Endothelial cell of umbilical vein (primary cell): ENCODE measurements around the gene GRID2. TPM values are rescaled to one million over a fixed set of nuclear protein-coding genes. Genes with fewer than 3 reads are reported as not detected.

ENCODE experiments used
- BruUV-seq: library from RNA; stranded (reverse); fragments of 400-500 nt; replicated peaks from 2 replicates; lab custom pipeline; 2021; lab: Mats Ljungman, UMichigan
- CTCF ChIA-PET: fragments of 300-600, 350-600 bp; sonication (Branson Sonifier 250); formaldehyde crosslinking; loops from one replicate; lab custom pipeline; 2021; ENCODE audit warnings: antibody characterized with exemption, inconsistent platforms; lab: Charles Lee
- POLR2A ChIA-PET: fragments of 300-600, 350-600 bp; sonication (Branson Sonifier 250); formaldehyde crosslinking; loops from one replicate; lab custom pipeline; 2021; ENCODE audit warnings: antibody characterized with exemption, inconsistent platforms; lab: Charles Lee
- DNase-seq: peaks from one replicate; pipeline ENCODE4 v3.0.0-alpha.2; 2011; ENCODE audit warnings: low read depth, low spot score
- FAIRE-seq: peaks from 2 replicates; lab custom pipeline; 2011; peaks lifted over from hg19 to GRCh38; lab: Jason Lieb, UNC
- H2AFZ ChIP-seq: 2 replicates; pipeline ENCODE4 v1.6.0; 2012; ENCODE audit warnings: low read depth, low read length, control low read depth, inconsistent platforms
- H3K27ac ChIP-seq: 2 replicates; pipeline ENCODE4 v1.5.1; 2011; ENCODE audit warnings: low read depth, mild to moderate bottlenecking, control low read depth, low read length, moderate library complexity; ENCODE audit not compliant: insufficient read depth
- H3K27me3 ChIP-seq, 2 experiments: 2 replicates each; pipeline versions ENCODE4 v1.6.0 to v1.6.1; 2011; ENCODE audit warnings: low read length in 2 of 2, mixed read lengths in 1 of 2; ENCODE audit not compliant: control insufficient read depth in 2 of 2, insufficient read depth in 2 of 2
- H3K36me3 ChIP-seq, 2 experiments: 2 replicates in 1 of 2; 3 replicates in 1 of 2; pipeline ENCODE4 v1.5.1; 2011; ENCODE audit warnings: low read length in 2 of 2, mild to moderate bottlenecking in 1 of 2, moderate library complexity in 1 of 2; ENCODE audit not compliant: control insufficient read depth in 2 of 2, insufficient read depth in 2 of 2; ENCODE audit errors: extremely low read depth in 1 of 2
- H3K4me1 ChIP-seq: 3 replicates; pipeline ENCODE4 v1.5.1; 2011; ENCODE audit warnings: mild to moderate bottlenecking, low read length; ENCODE audit not compliant: control insufficient read depth, insufficient read depth; ENCODE audit errors: extremely low read depth
- H3K4me2 ChIP-seq: 2 replicates; pipeline ENCODE4 v1.6.1; 2011; ENCODE audit warnings: low read length, control low read depth, mixed read lengths; ENCODE audit not compliant: insufficient read depth
- H3K4me3 ChIP-seq, 3 experiments: fragments of 200-600 bp in 1 of 3; sonication (generic), shearing (Covaris generic) in 1 of 3; replicated peaks in 1 of 3; 2 replicates each; pipeline ENCODE4 v1.5.1; 2011 to 2016; ENCODE audit warnings: control low read depth in 3 of 3, low read length in 3 of 3, mild to moderate bottlenecking in 2 of 3, inconsistent platforms in 1 of 3, low read depth in 1 of 3, moderate library complexity in 1 of 3; ENCODE audit not compliant: insufficient read depth in 1 of 3
- H3K79me2 ChIP-seq: 2 replicates; pipeline ENCODE4 v1.6.0; 2012; ENCODE audit warnings: low read length, inconsistent platforms; ENCODE audit not compliant: control insufficient read depth, insufficient read depth
- H3K9ac ChIP-seq: replicated peaks from 2 replicates; pipeline ENCODE3; 2011; ENCODE audit warnings: low read length, control low read depth; ENCODE audit not compliant: insufficient read depth; ENCODE audit errors: extremely low read depth
- H3K9me1 ChIP-seq: replicated peaks from 3 replicates; pipeline ENCODE4 v1.6.0; 2011; ENCODE audit warnings: mild to moderate bottlenecking, low read length; ENCODE audit not compliant: control insufficient read depth, insufficient read depth; ENCODE audit errors: extremely low read depth
- H3K9me3 ChIP-seq: replicated peaks from 2 replicates; pipeline ENCODE4 v1.5.1; 2012; ENCODE audit warnings: low read length, inconsistent platforms; ENCODE audit not compliant: control insufficient read depth, insufficient read depth
- H4K20me1 ChIP-seq: replicated peaks from 2 replicates; pipeline ENCODE3; 2011; ENCODE audit warnings: mild to moderate bottlenecking, low read length; ENCODE audit not compliant: control insufficient read depth, insufficient read depth; ENCODE audit errors: extremely low read depth
- EZH2 ChIP-seq: IDR thresholded peaks from 2 replicates; pipeline ENCODE4 v1.6.1; 2012; ENCODE audit warnings: borderline replicate concordance, low read depth, mild to moderate bottlenecking, moderate library complexity, low read length, inconsistent platforms; ENCODE audit not compliant: severe bottlenecking
- FOS ChIP-seq: IDR thresholded peaks from 2 replicates; pipeline ENCODE4 v1.6.1; 2011; ENCODE audit warnings: mild to moderate bottlenecking, low read length, moderate library complexity, borderline replicate concordance; ENCODE audit not compliant: insufficient read depth
- GATA2 ChIP-seq: IDR thresholded peaks from 2 replicates; pipeline ENCODE4 v1.7.0; 2011; ENCODE audit warnings: low read depth, mild to moderate bottlenecking, moderate library complexity, mixed read lengths, low read length; ENCODE audit not compliant: insufficient read length, insufficient read depth
- JUN ChIP-seq: IDR thresholded peaks from 2 replicates; pipeline ENCODE4 v1.6.1; 2011; ENCODE audit warnings: borderline replicate concordance, low read depth; ENCODE audit not compliant: insufficient read length, insufficient read depth
- MYC ChIP-seq: IDR thresholded peaks from one replicate; pipeline ENCODE4 v1.6.1; 2011; ENCODE audit warnings: mild to moderate bottlenecking, low read depth, low read length
- POLR2A ChIP-seq: IDR thresholded peaks from 2 replicates; pipeline ENCODE4 v1.6.1; 2012; ENCODE audit warnings: low read depth, mild to moderate bottlenecking, control low read depth, low read length
- POLR2AphosphoS5 ChIP-seq: IDR thresholded peaks from 2 replicates; pipeline ENCODE4 v1.6.1; 2012; ENCODE audit warnings: low read depth, mild to moderate bottlenecking, control low read depth, low read length, moderate library complexity; ENCODE audit not compliant: insufficient read depth
- dilution Hi-C: fragments of 300-500 bp; cut with MboI; formaldehyde crosslinking; loops from one replicate; pipeline ENCODE4 v1.15.0; 2019; ENCODE audit warnings: low sequenced_read_pairs; ENCODE audit not compliant: extremely low pct_ligation_motif_present
- intact Hi-C: fragments of 100-400 bp; cut with micrococcal nuclease; formaldehyde crosslinking; loops from one replicate; pipeline ENCODE4 v1.10.0; 2022
- polyA plus RNA-seq, 4 experiments: library from polyadenylated mRNA; depleted of rRNA in 3 of 4; stranded (reverse) in 3 of 4; unstranded in 1 of 4; fragments of >200 nt; gene quantifications; 2 replicates each; pipeline versions ENCODE4 v1.2.1 to v1.2.3, GENCODE V29; 2011 to 2012; ENCODE audit warnings: missing spikeins in 1 of 4
- total RNA-seq: library from RNA; stranded (reverse); gene quantifications from 2 replicates; pipeline ENCODE4 v1.2.3, GENCODE V29; 2021
- TF ChIP-seq, protein P1 (sequence below), 2 donors: IDR thresholded peaks; 1 replicate in 1 of 2; 2 replicates in 1 of 2; pipeline ENCODE4 v1.5.1; 2011; ENCODE audit warnings: low read length in 2 of 2, mild to moderate bottlenecking in 2 of 2, moderate library complexity in 2 of 2, control low read depth in 1 of 2, inconsistent platforms in 1 of 2, low read depth in 1 of 2; ENCODE audit not compliant: insufficient read depth in 1 of 2; ENCODE audit errors: extremely low read depth in 1 of 2
- TF ChIP-seq, protein P2 (sequence below): IDR thresholded peaks from 2 replicates; pipeline ENCODE4 v1.6.1; 2011; ENCODE audit not compliant: insufficient read depth, insufficient read length

Gene GRID2
- total and polyA plus RNA-seq, 2 donors (not counting 3 experiments of a cell fraction or from before 2014, with no cell fraction given): not detected

DNA sequence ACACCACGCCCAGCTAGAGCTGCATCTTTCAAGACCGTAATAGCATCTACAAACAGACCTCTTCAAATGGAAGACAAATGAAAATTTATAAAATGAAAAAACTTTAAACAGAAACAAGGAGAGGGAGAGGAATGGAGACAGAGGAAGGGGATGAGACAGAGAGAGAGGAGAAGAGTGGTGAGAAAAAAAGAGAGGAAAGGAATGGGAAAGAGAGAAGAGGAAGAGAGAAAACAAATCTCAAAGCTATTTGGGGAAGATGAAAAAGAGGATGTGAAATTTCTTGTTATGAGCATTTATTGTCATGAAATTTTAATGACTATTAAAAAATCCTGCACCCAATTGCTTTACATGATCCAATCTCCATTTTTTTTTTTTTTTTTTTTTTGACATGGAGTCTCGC lies 726.9 kb downstream of the GRID2 start:
- no peak overlapping the region for H2AFZ ChIP-seq
- TF ChIP-seq FOS (no peak), POLR2A (no peak), JUN (no peak), EZH2 (no peak), POLR2AphosphoS5 (no peak), MYC (no peak), GATA2 (no peak)
- TF ChIP-seq, protein P1, sequence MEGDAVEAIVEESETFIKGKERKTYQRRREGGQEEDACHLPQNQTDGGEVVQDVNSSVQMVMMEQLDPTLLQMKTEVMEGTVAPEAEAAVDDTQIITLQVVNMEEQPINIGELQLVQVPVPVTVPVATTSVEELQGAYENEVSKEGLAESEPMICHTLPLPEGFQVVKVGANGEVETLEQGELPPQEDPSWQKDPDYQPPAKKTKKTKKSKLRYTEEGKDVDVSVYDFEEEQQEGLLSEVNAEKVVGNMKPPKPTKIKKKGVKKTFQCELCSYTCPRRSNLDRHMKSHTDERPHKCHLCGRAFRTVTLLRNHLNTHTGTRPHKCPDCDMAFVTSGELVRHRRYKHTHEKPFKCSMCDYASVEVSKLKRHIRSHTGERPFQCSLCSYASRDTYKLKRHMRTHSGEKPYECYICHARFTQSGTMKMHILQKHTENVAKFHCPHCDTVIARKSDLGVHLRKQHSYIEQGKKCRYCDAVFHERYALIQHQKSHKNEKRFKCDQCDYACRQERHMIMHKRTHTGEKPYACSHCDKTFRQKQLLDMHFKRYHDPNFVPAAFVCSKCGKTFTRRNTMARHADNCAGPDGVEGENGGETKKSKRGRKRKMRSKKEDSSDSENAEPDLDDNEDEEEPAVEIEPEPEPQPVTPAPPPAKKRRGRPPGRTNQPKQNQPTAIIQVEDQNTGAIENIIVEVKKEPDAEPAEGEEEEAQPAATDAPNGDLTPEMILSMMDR (IDR thresholded peaks at IDR 0.05; ENCODE audit: extremely low read depth in 1 of 2, insufficient read depth in 1 of 2, low read depth in 1 of 2, low read length in 2 of 2): no peak
- TF ChIP-seq, protein P2, sequence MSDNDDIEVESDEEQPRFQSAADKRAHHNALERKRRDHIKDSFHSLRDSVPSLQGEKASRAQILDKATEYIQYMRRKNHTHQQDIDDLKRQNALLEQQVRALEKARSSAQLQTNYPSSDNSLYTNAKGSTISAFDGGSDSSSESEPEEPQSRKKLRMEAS: no peak
- intact Hi-C loops: no loop called here
- no peaks in the 10 kb centered on the region for H3K79me2 ChIP-seq
- no peak for DNase-seq
- no peak for FAIRE-seq
- no peaks in the 10 kb centered on the region for H3K9me3 ChIP-seq
- no peaks in the 10 kb centered on the region for H3K27me3 ChIP-seq
- CTCF ChIA-PET: interaction anchor here (1.2 kb wide), 1 partner anchor 20 kb away, joined by 3 read pairs; no protein-coding TSS in a partner anchor
- POLR2A ChIA-PET: no interaction called here
- no peaks in the 10 kb centered on the region for H3K36me3 ChIP-seq
- H3K4me2 ChIP-seq: no peak overlapping the region
- no peaks in the 10 kb centered on the region for H4K20me1 ChIP-seq
- no TSS peak for BruUV-seq
- H3K9me1 ChIP-seq: no peaks in the 10 kb centered on the region
- H3K27ac ChIP-seq: no peak overlapping the region
- no peak overlapping the region for H3K4me3 ChIP-seq
- dilution Hi-C loops: no loop called here
- no peak overlapping the region for H3K9ac ChIP-seq
- no peaks in the 10 kb centered on the region for H3K4me1 ChIP-seq
